ENCODE data around the gene TSR3.

- TF ChIP-seq, protein P1, sequence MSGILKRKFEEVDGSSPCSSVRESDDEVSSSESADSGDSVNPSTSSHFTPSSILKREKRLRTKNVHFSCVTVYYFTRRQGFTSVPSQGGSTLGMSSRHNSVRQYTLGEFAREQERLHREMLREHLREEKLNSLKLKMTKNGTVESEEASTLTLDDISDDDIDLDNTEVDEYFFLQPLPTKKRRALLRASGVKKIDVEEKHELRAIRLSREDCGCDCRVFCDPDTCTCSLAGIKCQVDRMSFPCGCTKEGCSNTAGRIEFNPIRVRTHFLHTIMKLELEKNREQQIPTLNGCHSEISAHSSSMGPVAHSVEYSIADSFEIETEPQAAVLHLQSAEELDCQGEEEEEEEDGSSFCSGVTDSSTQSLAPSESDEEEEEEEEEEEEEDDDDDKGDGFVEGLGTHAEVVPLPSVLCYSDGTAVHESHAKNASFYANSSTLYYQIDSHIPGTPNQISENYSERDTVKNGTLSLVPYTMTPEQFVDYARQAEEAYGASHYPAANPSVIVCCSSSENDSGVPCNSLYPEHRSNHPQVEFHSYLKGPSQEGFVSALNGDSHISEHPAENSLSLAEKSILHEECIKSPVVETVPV (CRISPR knock-in tag; IDR thresholded peaks at IDR 0.05) = no peak
- TF ChIP-seq ZFP30 (CRISPR knock-in tag; IDR thresholded peaks at IDR 0.05) = no peak
- TF ChIP-seq, protein P2, sequence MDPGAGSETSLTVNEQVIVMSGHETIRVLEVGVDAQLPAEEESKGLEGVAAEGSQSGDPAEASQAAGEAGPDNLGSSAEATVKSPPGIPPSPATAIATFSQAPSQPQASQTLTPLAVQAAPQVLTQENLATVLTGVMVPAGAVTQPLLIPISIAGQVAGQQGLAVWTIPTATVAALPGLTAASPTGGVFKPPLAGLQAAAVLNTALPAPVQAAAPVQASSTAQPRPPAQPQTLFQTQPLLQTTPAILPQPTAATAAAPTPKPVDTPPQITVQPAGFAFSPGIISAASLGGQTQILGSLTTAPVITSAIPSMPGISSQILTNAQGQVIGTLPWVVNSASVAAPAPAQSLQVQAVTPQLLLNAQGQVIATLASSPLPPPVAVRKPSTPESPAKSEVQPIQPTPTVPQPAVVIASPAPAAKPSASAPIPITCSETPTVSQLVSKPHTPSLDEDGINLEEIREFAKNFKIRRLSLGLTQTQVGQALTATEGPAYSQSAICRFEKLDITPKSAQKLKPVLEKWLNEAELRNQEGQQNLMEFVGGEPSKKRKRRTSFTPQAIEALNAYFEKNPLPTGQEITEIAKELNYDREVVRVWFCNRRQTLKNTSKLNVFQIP (CRISPR knock-in tag; IDR thresholded peaks at IDR 0.05; ENCODE audit: borderline replicate concordance, low read depth) = no peak
- TF ChIP-seq, protein P3, sequence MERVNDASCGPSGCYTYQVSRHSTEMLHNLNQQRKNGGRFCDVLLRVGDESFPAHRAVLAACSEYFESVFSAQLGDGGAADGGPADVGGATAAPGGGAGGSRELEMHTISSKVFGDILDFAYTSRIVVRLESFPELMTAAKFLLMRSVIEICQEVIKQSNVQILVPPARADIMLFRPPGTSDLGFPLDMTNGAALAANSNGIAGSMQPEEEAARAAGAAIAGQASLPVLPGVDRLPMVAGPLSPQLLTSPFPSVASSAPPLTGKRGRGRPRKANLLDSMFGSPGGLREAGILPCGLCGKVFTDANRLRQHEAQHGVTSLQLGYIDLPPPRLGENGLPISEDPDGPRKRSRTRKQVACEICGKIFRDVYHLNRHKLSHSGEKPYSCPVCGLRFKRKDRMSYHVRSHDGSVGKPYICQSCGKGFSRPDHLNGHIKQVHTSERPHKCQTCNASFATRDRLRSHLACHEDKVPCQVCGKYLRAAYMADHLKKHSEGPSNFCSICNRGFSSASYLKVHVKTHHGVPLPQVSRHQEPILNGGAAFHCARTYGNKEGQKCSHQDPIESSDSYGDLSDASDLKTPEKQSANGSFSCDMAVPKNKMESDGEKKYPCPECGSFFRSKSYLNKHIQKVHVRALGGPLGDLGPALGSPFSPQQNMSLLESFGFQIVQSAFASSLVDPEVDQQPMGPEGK (CRISPR knock-in tag; IDR thresholded peaks at IDR 0.05; ENCODE audit: borderline replicate concordance) = no peak
- TF ChIP-seq ZFP3 (CRISPR knock-in tag; IDR thresholded peaks at IDR 0.05) = no peak
- no peak for TF ChIP-seq BACH2 (CRISPR knock-in tag; IDR thresholded peaks at IDR 0.05; ENCODE audit: borderline replicate concordance)
- no peak for TF ChIP-seq ARNTL (CRISPR knock-in tag; IDR thresholded peaks at IDR 0.05; ENCODE audit: borderline replicate concordance, low read depth)
- no peak for TF ChIP-seq TCF4 (CRISPR knock-in tag; IDR thresholded peaks at IDR 0.05; ENCODE audit: borderline replicate concordance)
These were observed 13.5 kb downstream of the TSR3 start for GRCh38 chr16:1338119-1338730.
